ENCODE results near the gene ZFP3.
"Not testable (repeated sequence)": the region's sequence is repeated elsewhere in the genome, so short reads cannot be mapped to it uniquely, and the experiment has no call there.

The ZFP3 gene

GRCh38 chr17:5126719-5127488 lies 48.6 kb downstream of the ZFP3 start:
- DNase-seq = no peak

- DNase-seq = no peak
These were observed 49.6 kb downstream of the ZFP3 start for GRCh38 chr17:5127910-5128309.

GRCh38 chr17:5128387-5128786 lies 50.1 kb downstream of the ZFP3 start:
- not testable (repeated sequence) for DNase-seq

DNA sequence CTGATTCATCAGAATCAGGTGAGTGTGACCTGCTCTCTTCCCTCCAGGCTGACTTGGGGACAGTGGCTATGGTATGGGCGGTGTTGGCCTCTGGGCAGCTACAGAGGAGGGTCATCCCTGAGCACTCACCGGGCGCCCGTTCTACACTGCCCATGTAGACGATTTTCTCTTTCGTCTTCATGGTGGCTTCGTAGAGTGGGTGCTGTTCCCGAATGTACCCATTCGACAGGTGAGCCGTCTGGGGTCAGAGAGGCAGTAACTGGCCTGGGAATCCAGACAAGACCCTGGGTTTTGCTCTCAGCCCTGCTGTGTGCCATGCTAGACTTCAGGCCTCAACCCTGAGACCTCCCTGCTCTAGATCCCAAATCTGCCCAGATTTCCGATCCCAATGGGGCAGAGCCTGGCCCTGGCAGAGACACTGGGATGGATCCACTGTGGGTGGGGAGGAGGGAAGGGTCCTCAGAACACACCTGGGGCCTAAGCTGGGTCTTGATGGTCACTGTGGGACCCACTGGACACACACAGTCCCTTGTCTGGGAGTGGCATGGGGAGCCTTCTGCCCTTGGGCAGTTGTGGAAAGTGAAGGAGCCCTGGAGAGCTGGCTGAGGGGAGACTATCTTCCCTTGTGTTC lies 50.8 kb downstream of the ZFP3 start:
- DNase-seq = no peak

GRCh38 chr17:5129770-5130169 lies 51.5 kb downstream of the ZFP3 start:
- DNase-seq = not testable (repeated sequence)

GRCh38 chr17:5130261-5130660 lies 52.0 kb downstream of the ZFP3 start:
- not testable (repeated sequence) for DNase-seq

DNA sequence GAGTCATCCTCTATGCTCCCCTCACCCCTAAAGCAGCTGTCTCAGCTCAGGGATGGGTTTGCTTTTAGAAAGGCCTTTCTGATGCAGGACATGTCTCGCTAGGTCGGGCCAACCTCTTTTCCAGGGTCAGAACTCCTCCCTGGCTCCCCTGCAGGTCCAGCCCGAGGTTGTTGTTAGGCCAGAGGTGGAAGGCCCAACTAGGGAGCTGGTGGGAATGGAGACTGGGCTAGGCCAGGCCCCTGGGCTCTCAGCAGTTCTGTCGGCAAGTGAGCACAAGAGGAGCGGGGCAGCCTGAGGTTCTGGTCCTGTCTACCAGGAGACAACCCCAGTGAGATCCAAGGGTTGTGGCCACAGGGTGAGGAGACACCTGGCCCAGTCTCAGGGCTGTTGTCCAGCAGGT lies 52.4 kb downstream of the ZFP3 start:
- DNase-seq = not testable (repeated sequence)

- no peak for DNase-seq
These were observed 53.0 kb downstream of the ZFP3 start for GRCh38 chr17:5131146-5131715.

- not testable (repeated sequence) for DNase-seq
These were observed 53.7 kb downstream of the ZFP3 start for GRCh38 chr17:5131799-5132502.

DNA sequence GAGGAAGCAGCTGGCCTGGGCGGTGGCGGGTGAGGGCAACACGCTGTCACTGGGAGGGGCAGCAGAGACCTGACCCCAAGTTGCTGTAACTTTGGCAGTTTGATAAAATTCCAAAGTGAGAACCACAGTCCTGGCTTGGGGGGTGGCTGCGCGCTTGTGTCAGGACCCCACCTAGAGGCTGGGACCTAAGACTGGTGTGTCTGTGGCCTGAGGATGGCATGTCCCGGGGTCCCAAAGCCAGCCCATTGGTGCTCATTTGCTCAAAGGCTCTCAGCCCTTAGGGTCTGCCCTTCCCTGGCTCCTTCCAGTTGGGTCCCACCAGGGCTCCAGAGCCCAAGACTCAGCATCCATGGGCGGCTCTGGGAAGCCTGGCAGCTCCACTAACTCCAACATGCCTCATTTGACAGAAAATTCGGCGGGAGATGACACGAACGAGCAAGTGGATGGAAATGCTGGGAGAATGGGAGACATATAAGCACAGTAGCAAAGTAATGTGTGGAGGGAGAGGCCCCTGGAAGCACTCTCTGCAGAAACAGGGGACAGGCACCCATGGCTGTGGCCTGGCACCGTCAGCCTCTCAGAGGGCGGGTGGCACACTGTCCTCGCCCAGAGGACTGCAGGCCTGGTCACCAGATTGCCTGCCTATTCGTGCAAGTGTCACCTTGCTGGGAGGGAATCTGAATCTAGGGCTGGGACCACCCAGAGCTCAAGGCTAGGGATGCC lies 54.4 kb downstream of the ZFP3 start:
- DNase-seq = not testable (repeated sequence)

GRCh38 chr17:5133311-5133710 lies 55.0 kb downstream of the ZFP3 start:
- DNase-seq = no peak

DNA sequence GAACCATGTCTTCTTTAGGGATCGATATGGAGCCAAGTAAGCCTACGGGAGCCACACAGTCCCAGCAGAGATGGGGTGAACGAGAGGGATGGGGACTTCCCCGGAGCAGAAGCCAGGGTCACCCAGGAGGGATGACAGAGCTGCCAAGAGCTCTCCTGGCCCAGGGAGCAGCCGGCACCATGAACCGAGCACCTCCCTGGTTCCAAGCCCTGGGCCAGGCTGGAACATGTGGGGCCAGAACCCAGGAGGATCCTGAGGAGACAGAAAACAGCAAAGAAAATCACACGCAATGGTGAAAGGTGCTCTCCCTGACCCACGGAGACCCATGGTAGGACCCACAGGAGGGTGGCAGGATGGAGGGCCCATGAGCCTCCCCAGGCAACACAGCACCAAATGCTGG lies 55.7 kb downstream of the ZFP3 start:
- DNase-seq = not testable (repeated sequence)

- DNase-seq = not testable (repeated sequence)
These were observed 56.3 kb downstream of the ZFP3 start for GRCh38 chr17:5134571-5134970.

DNA sequence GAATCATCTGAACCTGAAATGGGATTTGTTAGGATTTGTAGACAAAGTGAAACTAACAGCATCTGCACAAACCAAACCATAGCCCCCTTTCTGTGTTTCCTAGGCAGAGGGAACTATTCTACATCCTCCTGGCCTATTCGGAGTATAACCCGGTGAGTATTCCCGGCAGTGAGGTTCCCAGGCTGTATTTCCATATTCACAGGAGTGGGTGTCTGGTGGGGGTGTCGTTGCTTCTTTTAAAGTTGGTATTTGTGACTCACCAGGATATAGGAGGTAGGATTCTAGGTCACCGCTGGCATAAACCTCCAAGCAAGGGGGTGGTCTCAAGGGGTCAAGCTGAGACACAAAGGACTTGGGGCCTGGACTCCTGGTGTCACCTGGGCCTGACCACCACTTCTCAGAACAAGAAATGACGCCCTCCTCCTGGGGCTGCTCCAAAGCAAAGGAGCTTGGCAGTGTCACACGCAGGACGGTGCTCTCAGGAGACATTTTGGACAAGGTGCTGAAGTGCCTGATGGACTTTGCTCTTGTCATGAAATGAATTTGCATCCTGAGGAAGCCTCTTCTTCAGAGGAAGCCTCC lies 57.0 kb downstream of the ZFP3 start:
- not testable (repeated sequence) for DNase-seq

DNA sequence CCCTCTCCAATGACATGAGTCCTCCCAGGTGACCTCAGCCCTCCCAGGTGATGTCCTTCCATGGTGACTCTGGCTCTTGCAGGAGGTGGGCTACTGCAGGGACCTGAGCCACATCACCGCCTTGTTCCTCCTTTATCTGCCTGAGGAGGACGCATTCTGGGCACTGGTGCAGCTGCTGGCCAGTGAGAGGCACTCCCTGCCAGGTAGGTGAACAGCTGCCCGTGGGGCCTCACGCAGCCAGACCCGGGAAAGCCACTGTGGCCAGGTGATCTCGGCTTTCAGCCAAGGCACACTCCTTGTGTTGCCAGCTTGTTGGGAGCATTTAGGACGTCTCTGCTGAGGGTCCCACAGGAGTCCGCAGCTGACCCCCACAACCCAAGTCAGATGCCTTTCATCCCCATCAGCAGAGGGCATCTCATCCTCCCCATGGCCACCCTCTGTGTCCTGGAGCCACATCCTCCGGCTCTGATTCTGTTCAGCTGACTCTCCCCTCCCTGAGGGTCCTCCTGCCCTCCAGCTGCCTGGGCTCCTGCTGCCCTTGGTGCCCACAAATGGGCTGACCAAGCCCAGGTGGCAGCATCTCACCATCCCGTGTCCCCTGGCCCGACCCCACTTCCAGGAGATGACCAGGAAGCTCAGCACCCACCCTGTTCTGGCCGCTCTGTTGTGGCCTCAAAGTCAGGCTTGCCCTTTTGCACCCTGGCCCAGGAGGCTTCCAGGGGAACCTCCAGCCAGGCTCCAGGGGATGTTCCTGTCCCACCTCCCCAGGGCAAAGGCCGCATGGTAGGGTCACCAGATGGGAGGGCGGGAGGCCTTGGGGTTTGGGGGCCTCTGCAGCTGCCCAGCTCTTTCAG lies 57.7 kb downstream of the ZFP3 start:
- DNase-seq = no peak

GRCh38 chr17:5136580-5137412 lies 58.5 kb downstream of the ZFP3 start:
- DNase-seq = not testable (repeated sequence)

DNA sequence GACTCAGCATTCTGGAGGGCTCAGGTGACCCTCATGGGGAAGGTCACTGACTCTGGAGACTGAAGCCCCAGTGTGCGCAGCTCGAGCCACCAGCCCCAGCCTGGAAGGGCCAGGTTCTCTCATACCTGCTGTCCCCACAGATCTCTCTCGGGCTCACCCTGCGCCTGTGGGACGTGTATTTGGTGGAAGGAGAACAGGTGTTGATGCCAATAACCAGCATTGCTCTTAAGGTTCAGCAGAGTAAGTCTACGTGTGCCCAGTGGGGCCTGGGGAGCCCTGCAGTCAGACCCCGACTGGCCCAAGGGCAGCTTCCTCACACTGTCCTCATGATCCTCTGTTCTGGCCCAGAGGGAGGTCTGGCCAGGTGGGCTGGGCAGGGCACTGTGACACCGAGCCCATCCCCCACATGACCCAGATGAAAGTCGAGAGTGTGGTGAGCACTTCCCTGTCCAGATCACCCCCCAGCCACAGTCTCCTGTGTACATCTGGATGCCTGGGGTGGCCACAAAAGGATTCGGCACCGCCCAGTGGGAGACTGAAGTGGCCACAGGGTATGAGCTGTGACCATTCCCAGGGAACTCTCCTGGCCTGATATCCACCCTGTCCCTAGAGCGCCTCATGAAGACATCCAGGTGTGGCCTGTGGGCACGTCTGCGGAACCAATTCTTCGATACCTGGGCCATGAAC lies 59.4 kb downstream of the ZFP3 start:
- DNase-seq = not testable (repeated sequence)

DNA sequence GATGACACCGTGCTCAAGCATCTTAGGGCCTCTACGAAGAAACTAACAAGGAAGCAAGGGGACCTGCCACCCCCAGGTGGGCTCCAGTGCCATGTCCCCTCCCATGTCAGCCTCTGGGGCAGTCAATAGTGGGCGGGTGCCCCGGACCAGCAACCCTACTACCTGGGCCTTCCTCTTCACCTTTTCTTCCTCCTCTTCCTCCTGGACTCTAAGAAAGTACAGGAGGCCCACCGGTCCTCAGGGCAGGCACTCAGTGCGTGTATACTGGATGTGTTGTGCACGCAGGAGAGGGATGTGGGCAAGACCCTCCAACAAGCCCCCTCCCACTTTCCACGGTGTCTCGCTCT lies 59.9 kb downstream of the ZFP3 start:
- DNase-seq = not testable (repeated sequence)

GRCh38 chr17:5138616-5139457 lies 60.6 kb downstream of the ZFP3 start:
- DNase-seq = no peak
